Measurements from ENCODE around the gene CRYBB1. TPM values are rescaled to one million over a fixed set of nuclear protein-coding genes. Genes with fewer than 3 reads are reported as not detected.

The CRYBB1 gene
- total RNA-seq, 1 donor from 2014 or later = 0.76 TPM

DNA sequence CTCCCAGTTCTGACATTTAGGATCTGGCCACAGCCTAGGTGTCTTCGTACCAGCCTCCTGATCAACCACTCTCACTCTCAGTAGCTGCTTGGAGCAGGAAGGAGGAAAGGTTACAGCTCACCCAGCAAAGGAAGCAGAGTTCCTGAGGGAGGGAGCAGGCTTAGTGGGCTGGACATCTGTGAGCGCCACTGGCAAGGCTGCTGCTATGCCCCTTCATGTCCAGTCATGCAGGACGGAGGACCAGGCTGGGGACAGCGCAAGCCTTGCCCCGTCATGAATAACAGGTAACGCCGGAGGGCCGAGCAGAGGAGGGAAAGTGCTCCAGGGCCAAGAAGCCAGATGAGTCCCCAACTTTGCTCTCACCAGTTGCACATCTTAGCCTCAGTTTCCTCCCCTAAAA is 53.6 kb downstream of the CRYBB1 start:
- ATAC-seq (no peak), DNase-seq (ENCODE audit: low spot score) (no peak)
- intact Hi-C loops (cut with DNase I) = no loop called here

DNA sequence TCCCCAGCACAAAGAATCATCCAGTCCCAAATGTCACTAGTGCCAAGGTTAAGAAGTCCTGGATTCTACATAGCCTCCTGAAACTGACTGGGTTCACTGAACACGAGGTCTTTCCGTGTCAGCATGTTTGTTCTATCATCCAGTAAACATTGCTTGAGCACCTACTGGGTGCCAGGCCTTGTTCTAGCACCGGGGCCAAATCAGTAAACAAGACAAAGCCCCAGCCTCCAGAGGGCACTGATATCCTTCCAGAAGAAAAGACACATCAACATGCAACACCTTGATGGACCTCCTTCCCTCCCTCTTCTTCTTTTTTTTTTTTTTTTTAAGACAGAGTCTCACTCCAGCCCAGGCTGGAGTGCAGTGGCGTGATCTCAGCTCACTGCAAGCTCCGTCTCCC is 54.8 kb downstream of the CRYBB1 start:
- DNase-seq (ENCODE audit: low spot score) (no peak), ATAC-seq (no peak)
- intact Hi-C loops (cut with DNase I) = no loop called here

DNA sequence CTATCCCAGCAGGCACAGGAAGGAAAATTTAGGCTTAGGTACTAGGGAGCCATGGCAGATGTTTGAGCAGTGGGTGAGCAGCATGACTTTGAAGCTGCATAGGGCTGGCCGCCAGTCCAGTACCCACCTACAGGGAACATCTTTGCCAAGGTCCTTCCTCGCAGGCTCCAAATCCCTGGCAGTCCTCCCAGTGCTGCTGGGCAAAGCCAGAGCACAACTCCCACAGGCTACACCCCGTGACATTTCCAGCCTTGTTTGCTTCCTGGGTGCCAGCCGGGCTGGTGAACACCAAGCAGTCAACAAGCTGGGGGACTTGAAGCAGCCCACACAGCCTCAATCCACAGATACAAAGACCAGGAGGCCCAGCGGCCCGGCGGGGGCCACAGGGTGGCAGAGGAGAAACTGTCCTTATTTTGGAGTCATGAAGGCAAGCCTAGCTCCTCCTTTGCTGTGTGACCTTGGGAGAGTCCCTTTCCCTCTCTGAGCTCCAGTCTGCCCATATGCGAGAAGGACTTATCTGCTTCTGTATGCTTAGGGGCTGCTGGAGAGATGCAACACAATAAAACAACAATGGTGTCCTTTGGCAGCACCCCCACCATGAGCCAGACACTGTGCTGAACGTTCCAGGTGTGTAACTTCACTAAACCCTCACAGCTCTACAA is 55.9 kb downstream of the CRYBB1 start:
- peak; percentile 74 for ATAC-seq
- intact Hi-C loops (cut with DNase I) = no loop called here
- peak; percentile 73 for DNase-seq (ENCODE audit: low spot score)

DNA sequence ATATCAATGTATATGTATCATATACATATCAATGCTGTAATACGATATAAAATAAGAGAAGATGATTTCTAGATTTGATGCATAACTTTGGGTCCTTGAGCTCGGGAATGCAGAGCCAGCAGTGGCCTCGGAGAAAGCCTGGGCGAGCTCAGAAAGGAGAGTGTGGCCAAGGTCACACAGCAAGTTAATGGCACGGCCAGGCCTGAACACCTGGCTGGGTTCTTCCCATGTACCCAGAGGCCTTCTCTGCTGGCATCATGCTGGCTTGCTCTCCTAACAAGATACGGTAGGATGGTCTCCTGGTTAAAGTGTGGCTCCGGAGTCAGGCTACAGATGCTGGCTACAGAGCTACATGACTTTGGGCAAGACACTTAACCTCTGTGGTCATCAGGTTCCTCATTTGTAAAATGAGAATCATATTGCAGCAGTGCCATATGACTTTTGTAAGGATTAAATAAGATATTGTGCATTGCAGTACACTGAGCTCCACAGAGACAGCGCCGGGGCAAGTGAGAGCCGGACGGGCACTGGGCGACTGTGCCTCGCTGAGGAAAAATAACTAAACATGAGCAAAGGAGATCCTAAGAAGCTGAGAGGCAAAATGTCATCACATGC is 57.8 kb downstream of the CRYBB1 start:
- ATAC-seq (no peak), DNase-seq (ENCODE audit: low spot score) (no peak)
- intact Hi-C loops (cut with DNase I) = loop anchor here (5.0 kb wide), 1 partner anchor 398 kb away; no protein-coding TSS in a partner anchor

DNA sequence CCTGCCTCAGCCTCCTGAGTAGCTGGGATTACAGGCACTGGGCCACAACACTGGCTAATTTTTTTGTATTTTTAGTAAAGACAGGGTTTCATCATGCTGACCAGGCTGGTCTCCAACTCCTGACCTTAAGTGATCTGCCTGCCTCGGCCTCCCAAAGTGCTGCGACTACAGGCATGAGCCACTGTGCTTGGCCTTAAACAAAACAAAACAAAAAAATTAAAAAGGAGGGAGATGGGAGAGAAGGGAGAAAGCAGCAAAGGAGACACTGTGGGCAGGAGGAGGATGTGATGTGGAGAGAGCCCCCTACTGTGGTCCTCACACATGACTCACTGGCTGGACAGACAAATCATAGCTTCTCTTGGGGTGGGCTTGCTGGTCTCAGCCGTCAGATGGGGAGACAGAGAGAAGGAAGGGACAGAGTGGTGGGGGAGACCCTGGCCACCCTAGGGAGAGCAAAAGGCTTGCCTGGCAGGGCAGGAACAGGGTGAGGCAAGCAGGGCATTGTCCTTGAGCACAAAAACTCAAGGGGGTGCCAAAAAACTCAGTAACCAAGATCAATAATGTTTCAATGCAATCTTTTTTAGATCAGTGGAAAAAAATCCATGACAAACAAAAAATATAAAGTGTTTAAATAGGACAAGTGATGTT is 59.5 kb downstream of the CRYBB1 start:
- ATAC-seq (no peak), DNase-seq (ENCODE audit: low spot score) (no peak)
- intact Hi-C loops (cut with DNase I) = loop anchor here (5.0 kb wide), 1 partner anchor 396 kb away; no protein-coding TSS in a partner anchor

DNA sequence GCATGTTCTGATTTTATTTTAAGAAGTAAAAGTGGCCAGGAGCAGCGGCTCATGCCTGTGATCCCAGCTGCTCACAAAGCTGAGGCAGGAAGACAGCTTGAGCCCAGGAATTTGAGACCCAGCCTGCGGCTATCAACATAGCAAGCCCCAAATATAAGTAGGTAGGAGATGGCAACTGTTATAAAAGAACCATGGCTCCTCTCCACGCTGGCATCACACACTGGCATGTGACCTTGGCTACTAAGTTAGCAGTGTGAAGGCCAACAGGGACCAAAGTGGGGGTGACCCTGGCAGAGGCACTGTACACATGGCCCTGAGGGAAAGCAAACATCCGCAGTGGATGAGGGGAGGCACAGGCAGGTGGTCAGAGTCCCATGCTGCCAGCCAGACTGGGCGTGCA is 60.9 kb downstream of the CRYBB1 start:
- ATAC-seq (no peak), DNase-seq (ENCODE audit: low spot score) (no peak)
- intact Hi-C loops (cut with DNase I) = loop anchor here (5.0 kb wide), 1 partner anchor 395 kb away; no protein-coding TSS in a partner anchor

DNA sequence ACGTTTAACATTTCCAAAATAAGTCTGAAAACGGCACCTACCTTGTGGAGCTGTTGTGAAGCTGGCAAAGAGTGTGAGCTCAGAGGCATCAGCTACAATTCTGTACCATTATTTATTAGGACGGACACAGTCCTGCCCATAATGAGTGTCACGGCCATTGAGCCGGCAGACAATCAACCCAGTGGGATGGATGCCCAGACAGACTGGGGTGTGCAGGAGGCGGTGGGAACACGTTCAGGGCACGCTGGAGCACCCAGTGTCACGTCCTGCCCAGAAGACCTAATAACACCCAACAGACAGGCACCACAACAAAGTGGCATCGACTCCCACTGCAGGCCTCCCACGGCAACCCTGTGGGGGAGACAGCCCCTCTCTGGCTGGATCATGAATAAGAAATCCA is 62.3 kb downstream of the CRYBB1 start:
- ATAC-seq = no peak
- intact Hi-C loops (cut with DNase I) = loop anchor here (5.0 kb wide), 1 partner anchor 393 kb away; no protein-coding TSS in a partner anchor
- no peak for DNase-seq (ENCODE audit: low spot score)

DNA sequence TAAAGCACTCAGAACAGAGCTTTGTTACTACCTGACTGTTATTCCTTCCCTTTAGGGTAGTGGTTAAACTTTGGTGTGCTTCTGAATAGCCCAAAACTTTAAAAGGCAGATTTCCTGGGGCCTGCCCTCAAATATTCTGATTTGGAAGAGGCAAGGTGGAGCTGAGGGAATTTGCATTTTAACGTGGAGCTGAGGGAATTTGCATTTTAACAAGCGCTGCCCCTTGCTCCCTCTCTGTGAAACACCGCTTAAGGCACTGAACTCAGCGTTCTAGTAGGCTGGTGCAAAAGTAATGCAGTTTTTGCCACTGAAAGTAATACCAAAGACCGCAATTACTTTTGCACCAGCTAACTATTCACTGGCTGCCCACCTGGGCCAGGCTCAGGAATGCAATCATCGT is 62.9 kb downstream of the CRYBB1 start:
- no peak for ATAC-seq
- DNase-seq (ENCODE audit: low spot score) = no peak
- intact Hi-C loops (cut with DNase I) = loop anchor here (5.0 kb wide), 1 partner anchor 393 kb away; no protein-coding TSS in a partner anchor

DNA sequence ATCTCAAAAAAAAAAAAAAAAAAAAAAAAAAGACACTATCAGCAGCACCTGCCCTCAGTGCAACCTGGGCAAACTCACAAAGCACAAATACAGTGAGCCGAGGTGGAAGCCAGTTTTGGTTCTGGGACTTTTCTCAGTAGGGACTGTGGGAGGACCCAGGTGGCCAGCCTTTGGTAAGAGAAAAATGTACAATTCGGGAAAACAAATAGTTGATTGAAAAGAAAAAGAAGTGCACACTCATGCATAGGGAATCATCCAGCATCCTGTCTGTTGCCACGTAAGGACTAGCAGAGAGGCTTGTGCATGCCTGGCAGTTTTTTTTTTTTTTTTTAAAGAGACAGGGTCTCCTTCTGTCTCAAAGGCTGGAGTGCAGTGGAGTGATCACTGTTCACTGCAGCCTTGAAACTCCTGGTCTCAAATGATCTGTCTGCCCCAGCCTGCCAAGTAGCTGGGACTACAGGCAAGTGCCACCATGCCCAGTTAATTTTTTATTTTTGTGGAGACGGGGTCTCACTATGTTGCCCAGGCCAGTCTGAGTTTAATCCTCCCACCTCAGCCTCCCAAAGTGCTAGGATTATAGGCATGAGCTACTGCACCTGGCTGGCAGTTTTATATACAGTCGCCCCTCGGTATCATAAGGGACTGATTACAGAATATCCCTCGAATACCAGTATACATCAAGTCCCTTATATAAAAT is 64.6 kb downstream of the CRYBB1 start:
- intact Hi-C loops (cut with DNase I) = no loop called here
- no peak for ATAC-seq
- DNase-seq (ENCODE audit: low spot score) = no peak

DNA sequence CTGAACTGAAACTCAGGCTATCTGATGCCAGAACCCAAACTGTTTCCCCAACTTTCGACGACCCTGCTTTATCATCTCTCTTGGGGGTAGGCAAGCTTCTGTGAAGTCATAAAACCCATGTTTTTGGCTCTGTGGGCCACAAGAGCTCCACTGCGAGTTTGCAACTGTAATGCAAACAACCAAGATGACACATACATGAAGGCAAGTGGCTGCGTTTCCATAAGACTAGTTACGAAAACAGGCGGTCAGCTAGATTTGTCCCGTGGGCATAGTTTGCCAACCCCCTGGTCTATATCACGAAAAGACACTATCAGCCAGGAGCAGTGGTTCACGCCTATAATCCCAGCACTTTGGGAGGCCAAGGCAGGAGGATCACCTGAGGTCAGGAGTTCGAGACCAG is 65.4 kb downstream of the CRYBB1 start:
- ATAC-seq (no peak), DNase-seq (ENCODE audit: low spot score) (no peak)
- intact Hi-C loops (cut with DNase I) = no loop called here

DNA sequence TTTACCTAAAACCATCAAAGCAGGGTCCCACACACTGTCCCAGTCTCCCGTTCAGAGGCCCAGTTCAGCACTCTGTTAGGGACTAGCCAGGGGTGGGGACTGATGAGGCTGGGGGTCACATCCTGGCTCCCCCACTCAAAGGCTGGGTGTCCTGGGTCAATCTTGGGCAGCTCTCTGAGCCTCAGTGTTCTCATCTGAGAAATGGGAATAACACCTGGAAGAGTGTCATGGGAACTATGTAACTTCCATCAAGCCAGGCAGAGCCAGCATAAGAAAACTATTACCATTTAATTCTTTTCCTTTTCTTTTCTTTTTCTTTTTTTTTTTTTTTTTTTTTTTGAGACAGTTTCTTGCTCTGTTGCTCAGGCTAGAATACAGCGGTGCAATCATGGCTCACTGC is 66.3 kb downstream of the CRYBB1 start:
- DNase-seq (ENCODE audit: low spot score) (no peak), ATAC-seq (no peak)
- intact Hi-C loops (cut with DNase I) = no loop called here

DNA sequence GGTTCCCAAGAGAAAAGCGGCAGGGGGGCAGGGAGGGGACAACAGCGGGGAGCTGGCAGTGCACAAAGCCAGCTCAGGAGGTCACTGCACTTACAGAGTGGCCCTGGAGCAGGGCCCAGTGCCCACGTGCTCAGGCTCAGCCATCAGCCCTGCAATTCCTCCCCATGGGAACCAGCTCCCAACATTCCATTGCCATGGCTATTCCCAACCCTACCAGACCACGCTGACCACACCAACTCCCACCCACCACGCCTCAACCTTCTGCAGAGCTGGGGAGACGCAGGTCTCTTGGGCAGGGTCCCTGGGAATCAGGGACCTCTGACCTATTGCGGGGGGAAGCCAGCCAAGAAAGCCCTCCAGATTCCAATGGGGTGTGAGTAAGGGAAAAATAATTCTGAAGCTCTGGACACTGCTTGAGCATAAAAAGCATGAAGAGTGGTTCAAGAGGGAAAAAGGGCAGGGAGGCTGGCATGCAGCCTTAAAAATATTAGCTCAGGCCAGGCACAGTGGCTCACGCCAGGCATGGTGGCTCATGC is 67.3 kb downstream of the CRYBB1 start:
- ATAC-seq (peak; percentile 72), DNase-seq (ENCODE audit: low spot score) (no peak)
- intact Hi-C loops (cut with DNase I) = no loop called here

DNA sequence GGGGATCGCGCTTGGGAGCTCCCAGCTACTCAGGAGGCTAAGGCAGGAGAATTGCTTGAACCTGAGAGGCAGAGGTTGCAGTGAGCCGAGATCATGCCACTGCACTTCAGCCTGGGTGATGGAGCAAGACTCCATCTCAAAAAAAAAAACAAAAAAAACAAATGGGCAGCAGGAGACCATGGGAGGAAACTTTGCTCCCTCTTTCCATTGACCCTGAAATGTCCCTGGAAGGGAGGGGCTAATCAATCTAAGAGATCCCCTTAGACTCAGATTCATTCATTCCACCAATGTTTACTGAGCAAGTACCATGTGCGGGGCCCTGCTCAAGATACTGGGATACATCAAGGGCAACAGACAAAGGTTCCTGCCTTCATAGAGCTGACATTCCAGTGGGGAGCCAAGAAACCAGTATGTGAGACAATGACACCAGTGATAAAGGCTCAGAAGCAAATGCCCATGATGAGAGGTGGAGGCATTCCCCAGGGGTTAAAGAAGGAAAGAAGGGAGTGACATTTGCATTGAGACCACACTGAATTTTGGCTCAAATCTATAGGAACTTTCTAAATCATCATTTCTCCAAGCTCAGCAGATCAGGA is 67.8 kb downstream of the CRYBB1 start:
- no peak for ATAC-seq
- no peak for DNase-seq (ENCODE audit: low spot score)
- intact Hi-C loops (cut with DNase I) = no loop called here

Small RNA genes within 50 kb of the gene (microRNA-seq; reads per million reads assigned to microRNA genes)
- 2.5 reads per million for gene MIR548J

Other genes starting within 250 kb of the CRYBB1 start
- 1.2 TPM for gene ASPHD2, start 188.8 kb downstream of the CRYBB1 start, total RNA-seq
- 42.2 TPM for gene HPS4, start 134.2 kb downstream of the CRYBB1 start, total RNA-seq
- gene SRRD, start 134.2 kb downstream of the CRYBB1 start, total RNA-seq = 16.5 TPM
- gene TFIP11, start 105.6 kb downstream of the CRYBB1 start, total RNA-seq = 28.0 TPM
- 26.6 TPM for gene TPST2, start 27.9 kb downstream of the CRYBB1 start, total RNA-seq
- not detected for gene CRYBA4, start 3.9 kb upstream of the CRYBB1 start, total RNA-seq
- gene MIAT, start 39.6 kb upstream of the CRYBB1 start, total RNA-seq = 2.7 TPM

All from sciatic nerve (tissue), 2 donors.